ENCODE measurements around the gene PTPRD.

PTPRD gene

GRCh38 chr9:10062629-10063395 lies 550.0 kb downstream of the PTPRD start:
- H3K4me1 ChIP-seq (ENCODE audit: control insufficient read depth, insufficient read depth, low read length, poor library complexity, severe bottlenecking) = peaks cover 3% of the 10 kb centered on the region
- H3K4me3 ChIP-seq (ENCODE audit: extremely low read depth, insufficient read depth, low read length, poor library complexity, severe bottlenecking) = no peak overlapping the region
- H3K36me3 ChIP-seq (ENCODE audit: control insufficient read depth, insufficient read depth, low read length) = no peaks in the 10 kb centered on the region
- WGBS, 2 experiments (ENCODE audit: insufficient coverage in 2 of 2) = 60 to 83% methylated on average over 1 to 2 of the region's 3 CpGs
- H3K27ac ChIP-seq (ENCODE audit: low read depth, low read length, severe bottlenecking) = peak overlapping the region; percentile 30
- no peaks in the 10 kb centered on the region for H3K9me3 ChIP-seq (ENCODE audit: control insufficient read depth, low read length)

- Histone ChIP-seq H3K4me3 (ENCODE audit: extremely low read depth, insufficient read depth, low read length, poor library complexity, severe bottlenecking) (no peak overlapping the region), H3K36me3 (ENCODE audit: control insufficient read depth, insufficient read depth, low read length) (no peaks in the 10 kb centered on the region), H3K4me1 (ENCODE audit: control insufficient read depth, insufficient read depth, low read length, poor library complexity, severe bottlenecking) (peaks cover 3% of the 10 kb centered on the region), H3K9me3 (ENCODE audit: control insufficient read depth, low read length) (no peaks in the 10 kb centered on the region), H3K27ac (ENCODE audit: low read depth, low read length, severe bottlenecking) (no peak overlapping the region)
- WGBS, 2 experiments (ENCODE audit: insufficient coverage in 2 of 2) = 75 to 84% methylated on average over 1 to 2 of the region's 3 CpGs
These were observed 553.8 kb downstream of the PTPRD start for GRCh38 chr9:10059044-10059443.

GRCh38 chr9:10055886-10056395 lies 556.9 kb downstream of the PTPRD start:
- no peaks in the 10 kb centered on the region for H3K9me3 ChIP-seq (ENCODE audit: control insufficient read depth, low read length)
- no peaks in the 10 kb centered on the region for H3K36me3 ChIP-seq (ENCODE audit: control insufficient read depth, insufficient read depth, low read length)
- H3K4me1 ChIP-seq (ENCODE audit: control insufficient read depth, insufficient read depth, low read length, poor library complexity, severe bottlenecking) = peaks cover 3% of the 10 kb centered on the region
- WGBS, 2 experiments (ENCODE audit: insufficient coverage in 2 of 2) = 89 to 100% methylated on average over 1 to 4 of the region's 6 CpGs
- H3K27ac ChIP-seq (ENCODE audit: low read depth, low read length, severe bottlenecking) = no peak overlapping the region
- no peak overlapping the region for H3K4me3 ChIP-seq (ENCODE audit: extremely low read depth, insufficient read depth, low read length, poor library complexity, severe bottlenecking)

- Histone ChIP-seq H3K27ac (ENCODE audit: low read depth, low read length, severe bottlenecking) (no peak overlapping the region), H3K36me3 (ENCODE audit: control insufficient read depth, insufficient read depth, low read length) (no peaks in the 10 kb centered on the region), H3K4me1 (ENCODE audit: control insufficient read depth, insufficient read depth, low read length, poor library complexity, severe bottlenecking) (peaks cover 3% of the 10 kb centered on the region), H3K9me3 (ENCODE audit: control insufficient read depth, low read length) (no peaks in the 10 kb centered on the region), H3K4me3 (ENCODE audit: extremely low read depth, insufficient read depth, low read length, poor library complexity, severe bottlenecking) (no peak overlapping the region)
- no CpG with 5 or more reads among the region's 1 CpG for WGBS, 2 experiments (ENCODE audit: insufficient coverage in 2 of 2)
These were observed 558.3 kb downstream of the PTPRD start for GRCh38 chr9:10054456-10054855.

GRCh38 chr9:10052916-10053315 lies 559.9 kb downstream of the PTPRD start:
- no peak overlapping the region for H3K4me3 ChIP-seq (ENCODE audit: extremely low read depth, insufficient read depth, low read length, poor library complexity, severe bottlenecking)
- no peak overlapping the region for H3K27ac ChIP-seq (ENCODE audit: low read depth, low read length, severe bottlenecking)
- H3K4me1 ChIP-seq (ENCODE audit: control insufficient read depth, insufficient read depth, low read length, poor library complexity, severe bottlenecking) = no peaks in the 10 kb centered on the region
- H3K36me3 ChIP-seq (ENCODE audit: control insufficient read depth, insufficient read depth, low read length) = no peaks in the 10 kb centered on the region
- H3K9me3 ChIP-seq (ENCODE audit: control insufficient read depth, low read length) = no peaks in the 10 kb centered on the region

GRCh38 chr9:10052181-10052580 lies 560.6 kb downstream of the PTPRD start:
- no peaks in the 10 kb centered on the region for H3K4me1 ChIP-seq (ENCODE audit: control insufficient read depth, insufficient read depth, low read length, poor library complexity, severe bottlenecking)
- no peaks in the 10 kb centered on the region for H3K9me3 ChIP-seq (ENCODE audit: control insufficient read depth, low read length)
- no peaks in the 10 kb centered on the region for H3K36me3 ChIP-seq (ENCODE audit: control insufficient read depth, insufficient read depth, low read length)
- WGBS, 2 experiments (ENCODE audit: insufficient coverage in 2 of 2) = no CpG with 5 or more reads among the region's 1 CpG
- no peak overlapping the region for H3K27ac ChIP-seq (ENCODE audit: low read depth, low read length, severe bottlenecking)
- H3K4me3 ChIP-seq (ENCODE audit: extremely low read depth, insufficient read depth, low read length, poor library complexity, severe bottlenecking) = no peak overlapping the region

GRCh38 chr9:10050016-10050415 lies 562.8 kb downstream of the PTPRD start:
- H3K27ac ChIP-seq (ENCODE audit: low read depth, low read length, severe bottlenecking) = peak overlapping the region; percentile 26
- H3K4me3 ChIP-seq (ENCODE audit: extremely low read depth, insufficient read depth, low read length, poor library complexity, severe bottlenecking) = no peak overlapping the region
- no peaks in the 10 kb centered on the region for H3K36me3 ChIP-seq (ENCODE audit: control insufficient read depth, insufficient read depth, low read length)
- no peaks in the 10 kb centered on the region for H3K9me3 ChIP-seq (ENCODE audit: control insufficient read depth, low read length)
- H3K4me1 ChIP-seq (ENCODE audit: control insufficient read depth, insufficient read depth, low read length, poor library complexity, severe bottlenecking) = no peaks in the 10 kb centered on the region
- 90 to 95% methylated on average over 3 to 4 of the region's 4 CpGs for WGBS, 2 experiments (ENCODE audit: insufficient coverage in 2 of 2)

- 95 to 100% methylated on average over 3 of the region's 3 CpGs for WGBS, 2 experiments (ENCODE audit: insufficient coverage in 2 of 2)
- H3K4me3 ChIP-seq (ENCODE audit: extremely low read depth, insufficient read depth, low read length, poor library complexity, severe bottlenecking) = no peak overlapping the region
- no peak overlapping the region for H3K27ac ChIP-seq (ENCODE audit: low read depth, low read length, severe bottlenecking)
- H3K36me3 ChIP-seq (ENCODE audit: control insufficient read depth, insufficient read depth, low read length) = no peaks in the 10 kb centered on the region
- H3K4me1 ChIP-seq (ENCODE audit: control insufficient read depth, insufficient read depth, low read length, poor library complexity, severe bottlenecking) = no peaks in the 10 kb centered on the region
- no peaks in the 10 kb centered on the region for H3K9me3 ChIP-seq (ENCODE audit: control insufficient read depth, low read length)
These were observed 563.8 kb downstream of the PTPRD start for GRCh38 chr9:10048994-10049393.

- Histone ChIP-seq H3K27ac (ENCODE audit: low read depth, low read length, severe bottlenecking) (no peak overlapping the region), H3K4me1 (ENCODE audit: control insufficient read depth, insufficient read depth, low read length, poor library complexity, severe bottlenecking) (no peaks in the 10 kb centered on the region), H3K36me3 (ENCODE audit: control insufficient read depth, insufficient read depth, low read length) (no peaks in the 10 kb centered on the region), H3K4me3 (ENCODE audit: extremely low read depth, insufficient read depth, low read length, poor library complexity, severe bottlenecking) (no peak overlapping the region), H3K9me3 (ENCODE audit: control insufficient read depth, low read length) (no peaks in the 10 kb centered on the region)
- no CpG with 5 or more reads among the region's 2 CpGs for WGBS, 2 experiments (ENCODE audit: insufficient coverage in 2 of 2)
These were observed 567.2 kb downstream of the PTPRD start for GRCh38 chr9:10045598-10045997.

- H3K27ac ChIP-seq (ENCODE audit: low read depth, low read length, severe bottlenecking) = no peak overlapping the region
- no peaks in the 10 kb centered on the region for H3K9me3 ChIP-seq (ENCODE audit: control insufficient read depth, low read length)
These were observed 571.0 kb downstream of the PTPRD start for GRCh38 chr9:10041726-10042229.

GRCh38 chr9:10036095-10036494 lies 576.7 kb downstream of the PTPRD start:
- no peak overlapping the region for H3K27ac ChIP-seq (ENCODE audit: low read depth, low read length, severe bottlenecking)

More at GRCh38 chr9:10041726-10042229, 571.0 kb downstream of the PTPRD start:
- Histone ChIP-seq H3K4me1 (ENCODE audit: control insufficient read depth, insufficient read depth, low read length, poor library complexity, severe bottlenecking) (peaks cover 5% of the 10 kb centered on the region), H3K36me3 (ENCODE audit: control insufficient read depth, insufficient read depth, low read length) (no peaks in the 10 kb centered on the region), H3K4me3 (ENCODE audit: extremely low read depth, insufficient read depth, low read length, poor library complexity, severe bottlenecking) (no peak overlapping the region)
- WGBS, 2 experiments (ENCODE audit: insufficient coverage in 2 of 2) = 77 to 83% methylated on average over 1 to 2 of the region's 2 CpGs

More at GRCh38 chr9:10036095-10036494, 576.7 kb downstream of the PTPRD start:
- H3K4me3 ChIP-seq (ENCODE audit: extremely low read depth, insufficient read depth, low read length, poor library complexity, severe bottlenecking) = no peak overlapping the region
- H3K4me1 ChIP-seq (ENCODE audit: control insufficient read depth, insufficient read depth, low read length, poor library complexity, severe bottlenecking) = peaks cover 5% of the 10 kb centered on the region
- WGBS, 2 experiments (ENCODE audit: insufficient coverage in 2 of 2) = 100% methylated on average over 1 of the region's 2 CpGs; no CpG with 5 or more reads in 1 of the 2 experiments
- H3K36me3 ChIP-seq (ENCODE audit: control insufficient read depth, insufficient read depth, low read length) = no peaks in the 10 kb centered on the region
- H3K9me3 ChIP-seq (ENCODE audit: control insufficient read depth, low read length) = no peaks in the 10 kb centered on the region

All from mesodermal cell (in vitro differentiated cells).